Psoas muscle (tissue), 8 donors: ENCODE results near the gene STK39. TPM values are rescaled to one million over a fixed set of nuclear protein-coding genes. Genes with fewer than 3 reads are reported as not detected.

ENCODE experiments used
- ATAC-seq, 4 donors: fragments of 200-7000 bp; cut with Tn5 transposase; one replicate each; pipeline ENCODE4 v1.9.1; 2020; ENCODE audit warnings: moderate library complexity in 3 of 4, mild to moderate bottlenecking in 2 of 4
- DNase-seq, 2 donors: peaks; one replicate each; pipeline ENCODE4 v3.0.0-alpha.2; 2020
- H3K27ac ChIP-seq: fragments of 200-600 bp; one replicate; pipeline ENCODE4 v1.8.0; 2022
- H3K27me3 ChIP-seq, 3 donors: fragments of 200-600 bp in 1 of 3; one replicate each; pipeline versions ENCODE4 v1.6.1 to v1.8.0; 2013 to 2022; ENCODE audit warnings: low read length in 2 of 3, mild to moderate bottlenecking in 2 of 3, moderate library complexity in 1 of 3; ENCODE audit not compliant: insufficient read depth in 3 of 3
- H3K36me3 ChIP-seq, 2 donors: fragments of 200-600 bp in 1 of 2; one replicate each; pipeline versions ENCODE4 v1.6.1 to v1.8.0; 2013 to 2022; ENCODE audit warnings: low read depth in 1 of 2, mild to moderate bottlenecking in 1 of 2, moderate library complexity in 1 of 2; ENCODE audit not compliant: insufficient read depth in 1 of 2
- H3K4me1 ChIP-seq: fragments of 200-600 bp; one replicate; pipeline ENCODE4 v1.8.0; 2022
- H3K4me3 ChIP-seq: fragments of 200-600 bp; one replicate; pipeline ENCODE4 v1.8.0; 2022; ENCODE audit warnings: mild to moderate bottlenecking
- H3K9me3 ChIP-seq: fragments of 200-600 bp; one replicate; pipeline ENCODE4 v1.8.0; 2022
- CTCF ChIP-seq: fragments of 200-600 bp; IDR thresholded peaks from one replicate; pipeline ENCODE4 v1.8.0; 2022; ENCODE audit warnings: antibody characterized with exemption
- WGBS, 3 donors: extraction: QIAGEN DNeasy Blood & Tissue Kit; methylation state at CpG; one replicate each; pipeline versions ENCODE4 v1.1.6 to v1.1.7; 2013; 5-methylcytosine and 5-hydroxymethylcytosine counted together
- intact Hi-C, 2 donors: fragments of 100-400 bp; cut with DNase I; formaldehyde crosslinking; loops; one replicate each; pipeline versions ENCODE4 v1.11.0 to v1.14.2; 2022
- polyA plus RNA-seq, 3 donors: library from polyadenylated mRNA; stranded (reverse); fragments of 200-250 nt; gene quantifications; one replicate each; pipeline ENCODE4 v1.2.3, GENCODE V29; 2013
- total RNA-seq, 4 donors: library from RNA; stranded (reverse); fragmentation: NEBNext Ultra II Directional in 2 of 4; extraction: Animal tissue kit (Norgen Biotek cat#: 25700) in 2 of 4; gene quantifications; one replicate each; pipeline versions ENCODE4 v1.2.1 to v1.2.4, GENCODE V29; 2021 to 2023
- donor health status: healthy with polysubstance abuse.
- donor health status: DM: no; HTN: no; CAD: no; lungs with moderate emphysema.
- donor health status: Bipolar disorder and iron deficiency.
- donor health status: healthy.
- donor health status: DM: yes; HTN: yes; CAD: no.
- donor health status: DM: no; HTN: no; CAD: no.
- donor health status: DM: no; HTN: no; CAD: no.
- donor health status: DM: yes; HTN: yes; CAD: no.

STK39 gene
- total and polyA plus RNA-seq, 7 donors = 2.3 to 10.0 (median 4.9) TPM

GRCh38 chr2:168210895-168211570, 36.4 kb downstream of the STK39 start:
- H3K27me3 ChIP-seq = no peaks in the 10 kb centered on the region
- ATAC-seq (peak; percentile 82 to 96 (median 94)), DNase-seq (no peak)
- H3K36me3 ChIP-seq = no peaks in the 10 kb centered on the region
- H3K27ac ChIP-seq = no peak overlapping the region
- no peaks in the 10 kb centered on the region for H3K9me3 ChIP-seq
- H3K4me1 ChIP-seq = peaks cover 6% of the 10 kb centered on the region
- intact Hi-C loops = no loop called here
- 60 to 68% (median 66%) methylated on average over 3 of the region's 3 CpGs for WGBS, 3 donors
- TF ChIP-seq CTCF = no peak
- H3K4me3 ChIP-seq = peak overlapping the region; percentile 20

- no peaks in the 10 kb centered on the region for H3K9me3 ChIP-seq
- ATAC-seq = no peak
- H3K27ac ChIP-seq = no peak overlapping the region
- intact Hi-C loops = no loop called here
- no peak for TF ChIP-seq CTCF
- DNase-seq = no peak
- peak overlapping the region; percentile 20 for H3K4me3 ChIP-seq
- WGBS, 3 donors = 88 to 92% (median 90%) methylated on average over 9 of the region's 9 CpGs
- no peaks in the 10 kb centered on the region for H3K36me3 ChIP-seq
- H3K4me1 ChIP-seq = peaks cover 6% of the 10 kb centered on the region
- no peaks in the 10 kb centered on the region for H3K27me3 ChIP-seq
Observed at GRCh38 chr2:168210216-168210894, 37.0 kb downstream of the STK39 start.

DNA sequence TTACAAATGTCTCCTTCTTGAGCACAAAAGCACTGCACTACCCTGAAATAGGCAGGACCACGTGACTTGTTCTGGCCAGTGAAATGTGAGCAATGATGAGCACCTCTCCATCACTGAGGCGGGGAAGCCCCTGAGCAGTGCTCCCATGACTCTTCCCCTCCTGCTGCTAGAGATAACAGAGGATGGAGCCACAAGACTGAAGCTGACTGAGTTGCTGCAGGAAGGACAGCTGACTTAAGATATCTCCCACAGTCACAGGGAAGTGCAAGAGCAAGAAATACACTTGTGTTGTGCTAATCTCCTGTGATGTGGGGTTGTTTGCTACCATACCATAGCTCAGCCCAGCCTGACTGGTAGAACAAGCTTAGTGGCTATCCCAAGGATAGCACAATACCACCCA, 38.7 kb downstream of the STK39 start:
- peaks cover 6% of the 10 kb centered on the region for H3K4me1 ChIP-seq
- H3K9me3 ChIP-seq = no peaks in the 10 kb centered on the region
- no peak for TF ChIP-seq CTCF
- H3K27ac ChIP-seq = no peak overlapping the region
- WGBS, 3 donors = 96 to 98% (median 98%) methylated on average over 2 of the region's 2 CpGs
- H3K27me3 ChIP-seq = no peaks in the 10 kb centered on the region
- no peak for DNase-seq
- no peaks in the 10 kb centered on the region for H3K36me3 ChIP-seq
- intact Hi-C loops = no loop called here
- no peak for ATAC-seq
- H3K4me3 ChIP-seq = no peak overlapping the region

DNA sequence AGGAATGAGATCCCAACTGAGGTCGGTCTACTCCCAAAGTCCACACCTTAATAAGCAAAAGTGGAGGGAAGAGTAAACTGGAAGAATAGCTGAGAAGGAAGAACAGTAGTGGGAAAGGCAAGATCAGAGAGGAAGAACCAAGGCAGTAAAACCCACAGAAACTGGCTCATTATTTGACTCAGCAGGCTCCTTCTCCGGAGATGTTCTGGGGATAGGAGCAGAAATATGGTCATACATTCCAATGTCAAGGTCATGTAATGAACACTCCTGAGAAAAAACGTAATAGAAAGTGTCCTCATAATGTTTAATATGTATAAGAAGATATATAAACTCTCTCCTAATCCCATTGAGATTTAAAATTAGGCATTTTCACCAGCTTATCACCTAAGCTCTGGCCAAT, 39.5 kb downstream of the STK39 start:
- ATAC-seq = no peak
- Histone ChIP-seq H3K4me1 (peaks cover 6% of the 10 kb centered on the region), H3K4me3 (no peak overlapping the region), H3K27me3 (no peaks in the 10 kb centered on the region), H3K9me3 (no peaks in the 10 kb centered on the region), H3K36me3 (no peaks in the 10 kb centered on the region), H3K27ac (no peak overlapping the region)
- 81 to 88% (median 86%) methylated on average over 3 of the region's 3 CpGs for WGBS, 3 donors
- DNase-seq = no peak
- no peak for TF ChIP-seq CTCF
- intact Hi-C loops = no loop called here
